NCI-H524 treated with DMSO at 0.1 percent for 48 hours (cell line): ENCODE measurements around the gene SPATS2L.

Experiments used
- DNase-seq: peaks from one replicate; lab custom pipeline; 2025; lab: John Stamatoyannopoulos, UW

SPATS2L gene

DNA sequence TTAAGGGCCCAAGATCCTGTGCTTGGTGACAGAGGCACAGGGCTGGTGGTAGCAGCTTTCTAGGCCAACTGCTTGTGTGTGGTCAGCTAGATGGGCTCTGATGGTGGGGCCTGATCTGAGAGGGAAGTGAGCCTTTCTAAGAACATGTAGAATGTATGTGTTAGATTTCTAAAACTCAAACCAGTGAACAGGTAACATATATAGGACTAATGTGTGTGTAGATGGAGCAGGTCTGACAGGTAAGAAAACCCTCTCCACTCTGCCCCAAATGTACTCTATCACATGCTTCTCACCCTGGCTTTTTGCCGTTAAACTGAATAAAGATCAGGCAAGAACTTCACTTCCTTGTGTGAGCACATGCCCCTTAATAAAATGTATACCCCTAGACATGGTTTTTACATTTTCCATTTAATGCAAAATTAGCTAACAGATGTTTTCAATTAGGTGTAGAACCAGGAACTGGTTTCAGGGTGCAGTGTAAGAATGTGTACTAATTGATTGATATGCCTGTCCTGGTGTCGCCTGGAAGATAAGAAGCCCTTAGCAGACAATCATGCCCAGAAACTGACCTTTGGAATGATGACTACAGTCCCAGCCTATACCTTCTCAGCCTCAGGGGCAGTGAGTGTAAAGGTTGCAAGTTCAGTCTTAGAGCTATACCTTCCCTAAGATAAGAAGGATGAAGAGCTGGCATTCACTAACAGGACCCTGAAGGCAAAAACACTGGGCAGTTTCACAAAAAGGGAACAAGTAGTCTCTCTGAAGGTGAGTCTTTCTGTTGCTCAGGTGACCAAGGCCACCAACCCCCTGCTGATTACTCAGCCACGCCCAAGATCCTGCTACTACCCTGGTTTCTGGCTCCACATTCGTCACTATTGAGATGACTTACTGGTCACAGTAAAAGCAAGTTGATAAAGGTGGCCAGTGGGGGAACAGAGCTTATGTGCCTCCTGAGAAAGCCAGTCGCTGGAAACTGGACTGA, 71.2 kb downstream of the SPATS2L start:
- no peak for DNase-seq

DNA sequence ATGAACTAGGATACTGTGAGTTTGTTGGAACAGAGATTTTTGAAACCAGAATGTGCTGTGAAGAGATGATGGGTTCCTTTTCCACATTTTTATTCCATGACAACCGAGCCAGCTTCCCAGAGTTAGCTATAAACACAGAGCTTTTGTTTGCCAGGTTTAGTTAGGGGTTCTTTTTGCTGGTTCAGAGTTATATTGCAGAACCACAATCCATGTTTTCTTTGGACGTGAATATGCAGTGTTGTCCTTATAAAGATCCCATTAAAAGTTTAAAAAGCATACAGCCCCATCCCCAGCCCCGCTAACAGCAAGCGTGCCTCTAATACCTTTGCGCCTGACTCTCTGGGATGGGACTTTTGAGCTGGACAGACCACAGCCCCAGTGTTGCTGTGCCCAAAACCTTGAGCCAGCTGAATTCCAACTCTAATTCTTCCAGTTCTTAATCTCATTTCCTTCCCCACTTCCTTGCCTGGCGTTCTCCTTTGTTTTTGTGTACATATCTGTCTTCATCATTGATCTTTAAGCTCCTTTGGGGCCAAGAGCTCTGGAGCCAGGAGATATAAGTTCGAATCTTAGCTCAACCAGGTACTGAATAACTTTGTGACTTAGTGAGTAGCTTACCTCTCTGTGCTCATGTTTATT, 72.3 kb downstream of the SPATS2L start:
- DNase-seq: no peak

DNA sequence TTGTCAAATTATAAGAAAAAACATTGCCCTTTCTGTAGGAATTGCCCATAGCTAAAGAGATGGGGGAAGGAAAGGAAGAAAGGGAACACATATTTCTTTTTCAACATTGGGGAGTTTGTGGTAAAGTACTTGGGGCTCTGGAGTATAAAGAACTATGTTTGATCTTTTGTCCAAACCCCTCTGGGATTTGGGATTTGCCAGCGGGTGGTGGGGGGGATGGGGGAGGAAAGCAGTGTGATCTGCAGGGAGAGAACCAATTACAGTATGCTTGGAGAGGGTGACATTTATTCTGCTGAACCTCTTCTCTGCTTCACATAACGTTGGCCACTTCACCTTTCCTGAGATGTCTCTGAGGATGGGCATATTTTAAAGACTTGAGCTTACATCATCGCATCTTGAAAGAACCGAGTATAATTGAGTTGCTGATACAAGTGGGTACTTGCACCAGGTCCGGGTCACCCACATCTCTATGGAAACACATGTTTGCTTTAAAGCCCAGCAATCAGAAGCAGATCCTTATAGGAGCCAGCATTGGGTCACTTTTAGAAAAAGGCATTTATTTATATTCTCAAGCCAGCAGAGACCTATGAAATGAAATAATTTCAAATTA, 73.1 kb downstream of the SPATS2L start:
- no peak for DNase-seq

DNA sequence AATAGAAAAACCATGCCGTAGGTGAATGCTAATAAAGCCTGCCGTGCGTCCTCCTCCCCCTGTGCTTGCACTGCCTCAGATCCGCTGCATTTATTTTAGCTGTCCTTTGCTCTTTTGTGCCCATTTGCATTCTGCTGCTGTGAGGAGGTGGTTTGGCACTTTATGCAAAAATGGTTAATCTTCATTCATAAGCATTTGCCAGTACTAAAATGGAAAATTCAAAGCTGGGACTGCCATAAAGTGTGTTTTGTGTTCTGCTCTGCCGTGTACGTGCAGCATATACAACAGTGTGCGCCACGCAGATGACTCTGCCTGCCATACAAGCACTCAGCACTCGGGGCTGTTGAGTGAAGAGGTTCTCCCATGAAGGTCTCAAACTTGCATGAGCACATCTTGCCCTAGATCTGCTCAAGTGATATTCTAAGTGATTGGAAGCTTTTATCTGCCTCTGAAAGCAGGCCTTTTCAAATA, 73.6 kb downstream of the SPATS2L start:
- DNase-seq: no peak

DNA sequence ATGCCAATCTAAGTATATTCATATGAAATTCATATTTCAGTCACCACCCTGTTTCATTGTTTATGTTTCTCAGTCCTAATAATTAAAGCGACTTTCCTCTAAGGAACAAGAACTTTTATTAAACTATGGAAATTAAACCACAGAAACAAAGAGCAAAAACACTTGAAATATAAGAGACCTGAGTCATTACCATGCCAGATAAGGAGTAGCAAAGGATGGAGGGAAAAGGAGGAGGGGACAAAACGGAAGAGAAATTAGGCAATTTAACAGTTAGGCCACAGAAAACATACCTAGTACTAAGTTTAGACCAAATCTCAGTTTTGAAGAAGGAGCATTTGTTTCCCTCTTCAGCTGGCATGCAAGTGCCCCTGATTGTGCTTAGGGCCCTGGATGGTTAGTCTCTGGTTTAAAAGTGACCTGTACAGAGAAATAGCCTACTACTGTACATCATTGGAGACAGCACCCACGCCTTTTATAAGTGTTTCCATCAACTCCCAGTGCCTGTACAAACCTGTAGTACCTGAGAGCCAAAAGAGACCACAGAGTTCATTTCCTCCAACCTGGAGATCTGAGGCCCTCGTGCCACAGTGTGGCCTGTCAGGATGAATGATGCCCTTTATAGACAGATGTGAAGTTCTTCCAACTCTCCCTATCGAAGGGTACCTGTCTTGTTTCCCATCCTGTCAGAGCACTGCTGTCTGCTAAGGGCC, 74.5 kb downstream of the SPATS2L start:
- no peak for DNase-seq

DNA sequence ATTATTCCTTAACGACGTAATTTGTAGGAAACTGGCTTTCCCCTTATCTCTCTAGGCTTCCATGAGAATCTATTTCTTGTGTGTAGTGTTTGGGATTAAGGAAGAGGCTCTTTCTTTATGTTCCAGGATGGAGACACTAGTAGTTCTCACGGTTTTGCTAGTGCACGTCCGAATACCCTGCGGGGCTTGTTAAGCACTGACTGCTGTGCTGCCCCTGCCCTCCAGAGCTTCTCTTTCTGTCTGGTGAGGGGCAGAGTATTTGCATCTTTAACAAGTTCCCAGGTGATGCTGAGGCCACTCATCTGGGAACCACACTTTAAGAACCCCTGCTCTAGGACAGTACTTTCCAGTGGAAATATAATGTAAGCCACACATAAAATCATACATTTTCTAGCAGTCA, 76.4 kb downstream of the SPATS2L start:
- no peak for DNase-seq

DNA sequence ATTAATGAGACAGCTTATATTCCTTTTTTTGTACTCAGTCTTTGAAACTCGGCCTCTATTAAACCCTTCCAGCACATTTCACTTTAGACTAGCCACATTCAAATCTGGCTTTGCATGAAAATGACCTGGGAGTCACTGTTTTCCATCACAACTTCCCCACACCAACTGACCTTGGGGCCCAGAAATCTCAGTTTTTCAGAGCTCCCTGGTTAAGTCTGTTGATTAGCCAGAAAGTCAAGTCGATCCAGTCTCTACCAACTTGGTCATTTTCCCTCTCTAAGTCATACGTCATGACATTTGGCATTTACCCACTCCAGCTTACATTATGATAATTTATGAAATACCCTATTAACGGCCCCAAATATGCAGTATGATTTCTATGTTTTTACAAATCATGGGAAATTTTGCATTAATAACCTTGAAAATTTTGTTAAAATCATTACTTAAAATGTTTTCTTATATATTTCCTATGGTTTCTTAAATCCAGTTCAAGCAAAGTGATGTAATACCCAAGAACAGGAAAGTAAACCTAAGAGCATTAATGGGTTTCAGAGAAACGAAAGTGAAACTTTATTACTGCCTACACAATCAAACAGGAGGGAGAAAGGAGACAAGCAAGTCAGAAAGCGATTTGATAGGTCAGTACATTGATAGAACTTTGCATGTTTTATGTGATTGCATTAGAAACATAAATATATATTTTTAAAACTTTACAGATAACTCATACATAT, 77.1 kb downstream of the SPATS2L start:
- DNase-seq: no peak

DNA sequence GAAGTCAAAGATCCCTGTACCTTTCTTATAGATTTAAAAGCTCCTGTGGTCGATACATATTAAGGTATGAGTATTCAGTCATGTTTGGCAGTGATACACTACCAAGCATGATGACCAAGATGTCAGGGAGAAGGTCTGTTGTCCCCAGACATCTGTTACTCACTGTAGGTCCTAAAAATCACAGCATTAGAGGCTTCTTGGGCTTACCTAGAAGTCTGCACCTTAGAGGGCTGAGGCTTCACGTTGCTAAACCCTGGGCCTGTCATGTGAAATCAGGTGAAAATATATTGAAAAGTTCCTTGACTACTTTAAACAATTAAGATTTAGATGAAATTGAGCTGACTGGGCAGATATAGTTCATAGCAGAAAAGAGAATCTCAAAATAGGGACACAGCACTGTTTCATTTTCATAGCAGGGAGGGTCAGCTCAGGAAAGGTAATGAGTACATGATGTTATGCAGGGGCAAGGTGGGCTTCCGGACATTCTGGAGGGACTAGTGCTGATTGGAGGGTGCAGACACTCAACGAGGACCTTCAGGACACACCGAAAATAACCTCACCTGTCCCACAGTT, 78.7 kb downstream of the SPATS2L start:
- DNase-seq: no peak

DNA sequence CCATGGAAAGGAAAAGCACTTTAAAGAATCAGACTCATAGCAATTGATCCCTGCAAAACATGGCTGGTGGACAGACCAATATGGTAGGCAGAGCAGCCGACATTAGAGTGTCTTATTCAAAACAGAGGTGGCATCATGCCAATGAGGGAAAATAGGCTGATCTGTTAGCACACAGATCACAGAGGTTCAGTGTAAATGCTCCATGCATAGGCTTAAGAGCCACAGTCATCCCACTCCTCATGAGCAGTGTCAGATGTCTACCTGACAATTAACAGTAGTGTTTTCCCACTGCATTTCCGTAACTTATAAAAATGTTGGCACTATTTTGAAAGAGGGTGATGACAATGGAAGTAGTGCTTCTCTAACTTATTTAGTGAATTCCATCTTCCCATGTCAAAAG, 86.7 kb downstream of the SPATS2L start:
- no peak for DNase-seq

DNA sequence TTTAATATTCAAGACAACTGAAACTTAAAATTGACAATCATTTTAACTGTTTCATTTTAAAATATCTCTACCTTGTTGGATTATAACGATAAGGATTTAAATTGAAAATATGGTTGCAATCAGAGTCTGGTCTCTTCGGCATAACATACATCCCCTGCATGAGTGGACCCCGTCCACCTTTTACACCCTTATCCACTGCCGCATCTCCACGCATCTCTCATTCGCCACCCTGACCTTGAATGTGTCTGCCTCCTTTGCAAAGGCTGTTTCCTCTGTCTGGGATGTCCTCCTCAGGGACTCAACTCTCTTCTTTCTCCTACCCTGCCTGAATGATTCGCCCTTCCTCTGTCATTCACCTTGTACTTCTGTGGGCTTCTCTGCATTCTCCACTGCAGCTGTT, 87.6 kb downstream of the SPATS2L start:
- no peak for DNase-seq

DNA sequence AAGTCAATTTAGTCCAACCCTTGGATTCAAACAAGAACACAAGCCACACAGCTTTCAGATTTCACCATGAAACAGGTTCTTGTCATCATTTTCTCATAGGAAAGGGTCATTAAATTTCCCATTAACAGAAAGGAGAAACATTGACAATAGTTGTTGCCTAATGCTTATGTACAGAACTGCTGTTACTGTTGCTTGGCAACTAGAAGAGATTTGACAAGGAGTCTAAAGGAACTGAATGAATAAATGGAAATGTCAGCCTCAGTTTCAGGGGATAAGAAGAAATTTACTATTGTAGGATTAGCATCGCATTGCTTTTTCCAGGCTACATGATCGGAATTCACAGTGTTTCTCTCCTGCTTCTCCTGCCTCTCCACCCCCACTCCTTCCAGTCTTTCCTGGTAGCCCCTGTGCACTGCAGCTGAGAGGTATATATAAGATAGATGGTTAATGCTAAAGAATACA, 90.3 kb downstream of the SPATS2L start:
- no peak for DNase-seq

DNA sequence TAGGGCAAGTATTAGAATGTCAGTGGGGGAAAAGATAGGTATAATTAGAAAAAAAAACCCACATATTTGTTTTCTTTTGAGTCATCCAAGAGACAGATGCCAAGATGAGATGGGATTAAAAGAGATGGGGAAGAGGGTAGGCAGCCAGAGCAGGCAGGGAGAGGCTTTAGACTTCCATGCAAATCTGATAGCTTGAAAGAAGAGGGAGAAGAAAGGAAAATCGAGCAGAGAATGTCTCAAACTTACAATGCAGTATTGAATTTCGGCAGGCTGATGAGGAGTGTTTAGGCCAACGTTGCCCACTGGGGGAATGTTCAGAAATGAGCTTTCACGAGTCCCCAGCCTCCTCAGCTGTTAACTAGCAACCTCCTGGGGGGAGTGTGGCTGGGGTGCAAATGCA, 91.3 kb downstream of the SPATS2L start:
- DNase-seq: no peak

DNA sequence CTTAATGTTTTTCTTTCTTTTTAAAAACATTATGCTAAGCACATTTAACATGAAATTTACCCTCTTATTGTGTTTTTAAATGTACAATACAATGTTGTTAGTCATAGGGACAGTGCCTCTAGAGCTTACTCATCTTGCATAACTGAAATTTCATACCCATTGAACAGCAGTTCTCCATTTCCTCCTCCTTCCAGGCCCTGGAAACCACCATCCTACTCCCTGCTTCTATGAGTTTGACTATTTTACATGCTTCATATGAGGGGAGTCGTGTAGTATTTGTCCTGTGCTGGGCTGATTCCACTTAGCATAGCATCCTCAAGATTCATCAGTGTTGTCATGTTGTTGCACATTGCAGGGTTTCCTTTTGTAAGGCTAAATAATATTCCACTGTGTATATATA, 92.6 kb downstream of the SPATS2L start:
- DNase-seq: no peak

DNA sequence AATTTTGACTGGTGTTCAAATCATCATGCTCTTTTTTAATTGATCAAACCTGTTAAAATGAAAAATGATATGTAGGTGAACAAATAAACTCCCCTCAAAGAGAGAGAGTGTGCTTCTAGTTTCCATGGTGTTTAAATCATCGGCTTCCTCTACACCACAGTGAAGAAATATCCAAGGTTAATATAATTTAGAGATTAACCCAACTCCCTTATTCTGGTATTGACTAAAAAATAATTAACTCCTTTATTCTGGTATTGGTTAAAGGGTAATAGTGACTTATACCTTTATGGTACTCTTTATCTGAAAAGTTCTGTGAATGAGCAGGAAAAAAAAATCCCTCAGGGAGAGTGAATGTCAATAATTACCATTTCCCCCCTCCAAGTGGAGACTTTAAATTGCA, 93.1 kb downstream of the SPATS2L start:
- DNase-seq: no peak

DNA sequence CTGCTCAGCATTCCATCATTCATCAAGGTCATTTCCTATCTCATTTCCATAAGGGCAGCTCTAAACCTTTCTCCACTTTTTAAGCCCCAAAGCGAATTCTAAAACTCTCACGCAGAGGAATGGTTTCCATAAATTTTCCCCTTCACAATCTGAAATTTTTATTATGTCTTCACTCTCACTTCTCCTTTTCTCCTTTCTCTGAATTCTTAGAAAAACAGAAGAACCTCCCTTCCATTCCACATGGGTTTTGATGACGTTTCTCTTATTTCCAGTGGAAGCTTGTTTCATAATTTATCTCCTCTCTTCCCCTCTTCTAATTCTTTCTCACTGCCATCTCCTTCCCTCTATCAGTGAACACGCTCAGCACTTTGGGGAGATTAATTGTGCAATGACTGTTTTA, 97.3 kb downstream of the SPATS2L start:
- no peak for DNase-seq

DNA sequence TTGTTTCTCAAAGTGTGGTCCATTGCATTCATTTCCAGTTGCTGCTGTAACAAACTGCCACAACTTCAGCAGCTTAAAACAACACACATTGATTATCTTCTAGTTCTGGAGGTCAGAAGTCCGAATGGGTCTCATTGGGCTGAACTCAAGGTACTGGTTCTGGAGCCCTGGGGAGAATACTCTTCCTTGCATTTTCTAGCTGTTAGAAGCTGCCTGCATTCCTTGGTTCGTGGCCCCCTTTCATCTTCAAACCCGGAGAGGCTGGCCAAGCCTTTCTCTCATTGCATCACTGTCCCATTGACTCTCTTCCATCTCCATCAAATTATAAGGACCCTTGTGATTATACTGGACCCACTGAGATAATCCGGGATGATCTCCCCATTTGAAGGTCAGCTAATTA, 98.1 kb downstream of the SPATS2L start:
- no peak for DNase-seq

DNA sequence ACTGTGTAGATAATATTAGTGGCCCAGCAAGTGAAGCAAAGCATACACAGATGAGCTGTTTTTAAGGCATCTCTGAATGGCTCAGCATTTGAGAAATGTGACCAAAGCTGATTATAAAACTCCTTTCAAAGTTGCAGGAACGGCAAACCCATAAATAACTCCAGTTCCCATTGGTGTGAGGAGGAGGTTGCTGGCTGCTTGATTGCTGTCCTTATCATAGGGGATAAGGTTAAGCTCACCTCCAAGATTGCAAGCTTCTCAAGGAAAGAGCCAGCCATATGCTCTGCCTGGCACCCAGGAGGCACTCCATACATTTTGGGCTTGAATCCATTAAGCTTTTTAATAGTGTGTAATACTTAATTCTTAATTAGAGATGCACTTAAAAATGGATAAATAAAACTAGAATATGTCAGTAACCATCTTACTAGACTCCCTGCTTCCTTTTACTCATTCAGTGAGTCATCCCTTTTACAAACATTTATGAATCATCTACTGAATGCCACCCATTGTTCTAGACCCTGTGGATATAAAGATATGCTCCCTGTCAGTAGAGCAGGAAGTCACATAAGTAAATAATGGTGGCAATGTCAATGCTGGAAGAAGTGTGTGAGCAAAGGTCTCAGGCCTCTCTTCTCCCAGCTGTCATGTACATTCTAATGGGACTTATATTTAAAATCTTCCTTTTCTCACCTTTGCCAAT, 99.3 kb downstream of the SPATS2L start:
- DNase-seq: peak; percentile 10

DNA sequence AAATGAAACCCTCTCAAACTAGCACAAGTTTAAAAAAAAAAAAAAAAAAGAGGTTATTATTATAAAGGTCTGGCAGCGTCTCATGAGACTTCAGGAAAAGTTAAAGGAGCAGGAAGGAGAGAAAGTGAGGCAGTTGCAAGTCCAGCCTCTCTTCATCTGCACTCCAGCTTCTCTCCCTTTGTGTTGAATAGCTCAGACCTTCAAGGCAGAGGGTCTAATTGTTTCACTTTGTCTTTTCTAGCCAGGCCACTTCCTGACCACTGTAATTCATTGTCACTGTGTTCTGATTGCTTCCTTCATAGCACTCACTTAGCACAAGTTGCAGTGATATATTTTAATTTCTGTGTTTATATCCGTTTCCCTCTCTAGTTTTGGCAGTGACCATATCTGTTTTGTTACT, 99.9 kb downstream of the SPATS2L start:
- no peak for DNase-seq

DNA sequence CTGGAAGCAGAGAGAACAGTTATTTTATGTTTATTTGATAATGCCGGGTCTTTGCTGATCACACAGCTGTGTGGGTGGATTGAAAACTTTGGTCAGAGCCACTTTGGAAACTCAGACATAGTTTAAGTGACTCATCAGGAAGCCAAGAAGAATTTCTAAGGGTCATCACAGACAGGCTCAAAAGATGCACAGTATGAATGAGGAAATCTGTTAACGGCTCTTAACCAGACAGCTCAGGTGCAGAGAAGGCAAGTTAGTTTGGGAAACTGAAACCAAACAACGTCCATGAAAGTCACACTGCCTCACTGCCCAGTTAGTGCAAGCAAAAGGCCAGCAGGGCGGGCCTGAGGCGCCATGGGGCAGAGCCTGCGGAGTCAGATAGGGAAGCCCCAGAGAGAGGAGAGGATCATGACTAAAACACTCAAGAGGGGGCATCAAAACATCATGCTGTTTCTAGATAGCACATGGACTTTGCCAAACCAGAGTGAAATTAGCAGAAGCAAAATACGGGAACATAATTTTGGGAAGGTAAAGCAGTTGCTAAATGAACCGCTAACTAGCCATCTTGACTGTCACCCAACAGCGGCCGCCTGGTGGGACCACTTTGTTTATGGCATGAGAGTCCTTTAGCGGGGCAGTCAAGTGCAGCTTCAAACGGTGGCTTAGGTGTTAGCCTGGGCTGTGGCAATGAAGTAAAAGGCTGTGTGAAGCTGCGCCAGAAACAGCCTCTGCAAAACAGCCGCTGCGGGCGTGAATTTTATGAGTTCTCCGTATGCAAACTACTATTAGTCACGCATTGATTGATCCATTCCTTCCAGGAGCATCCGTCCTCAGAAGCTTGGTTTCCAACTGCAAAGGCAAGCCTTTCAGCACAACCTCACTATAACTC, 102.2 kb downstream of the SPATS2L start:
- DNase-seq: no peak
